ENCODE measurements around the gene WNK2.

Gene WNK2

GRCh38 chr9:93256878-93257807 is 73.2 kb downstream of the WNK2 start:
- no peak for DNase-seq

- DNase-seq: no peak
Measured at GRCh38 chr9:93257808-93258331, 73.9 kb downstream of the WNK2 start.

- DNase-seq: no peak
Measured at GRCh38 chr9:93258419-93258817, 74.5 kb downstream of the WNK2 start.

- DNase-seq: no peak
Measured at GRCh38 chr9:93258818-93259489, 75.0 kb downstream of the WNK2 start.

GRCh38 chr9:93259490-93260262 is 75.7 kb downstream of the WNK2 start:
- no peak for DNase-seq

GRCh38 chr9:93260263-93261066 is 76.5 kb downstream of the WNK2 start:
- no peak for DNase-seq

- no peak for DNase-seq
Measured at GRCh38 chr9:93261281-93261680, 77.3 kb downstream of the WNK2 start.

DNA sequence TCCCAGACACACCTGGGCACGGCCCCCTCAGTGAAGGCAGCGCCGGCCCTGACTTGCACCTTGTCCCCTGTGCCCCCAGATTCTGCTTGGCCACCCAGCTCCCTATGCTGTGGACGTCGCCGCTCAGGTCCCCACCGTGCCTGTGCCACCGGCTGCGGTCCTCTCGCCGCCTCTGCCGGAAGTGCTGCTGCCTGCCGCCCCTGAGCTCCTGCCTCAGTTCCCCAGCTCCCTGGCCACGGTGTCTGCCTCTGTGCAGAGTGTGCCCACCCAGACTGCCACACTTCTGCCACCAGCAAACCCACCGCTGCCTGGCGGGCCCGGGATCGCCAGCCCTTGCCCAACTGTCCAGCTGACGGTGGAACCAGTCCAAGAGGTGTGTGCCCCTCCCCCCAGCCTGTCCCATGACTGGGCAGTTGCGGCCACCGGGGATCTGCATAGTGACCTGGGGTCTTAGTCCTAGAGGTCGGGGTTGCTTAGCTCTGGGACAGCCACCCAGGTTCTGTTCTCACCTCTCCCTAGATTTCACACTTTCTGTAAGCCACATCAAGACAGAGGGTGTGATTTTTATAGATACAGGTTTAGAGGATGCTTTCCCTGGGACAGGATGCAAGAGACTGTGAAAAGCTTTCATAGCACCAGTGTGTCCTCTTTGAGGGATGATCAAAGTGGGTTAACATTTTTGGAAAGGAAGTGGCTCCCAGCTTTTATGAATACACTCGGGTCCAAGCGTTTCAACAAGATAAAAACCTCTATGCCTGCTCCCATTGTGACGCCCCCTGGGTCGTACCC is 78.0 kb downstream of the WNK2 start:
- DNase-seq: no peak

- DNase-seq: no peak
Measured at GRCh38 chr9:93262537-93263310, 78.8 kb downstream of the WNK2 start.

- DNase-seq: no peak
Measured at GRCh38 chr9:93263334-93264229, 79.6 kb downstream of the WNK2 start.

DNA sequence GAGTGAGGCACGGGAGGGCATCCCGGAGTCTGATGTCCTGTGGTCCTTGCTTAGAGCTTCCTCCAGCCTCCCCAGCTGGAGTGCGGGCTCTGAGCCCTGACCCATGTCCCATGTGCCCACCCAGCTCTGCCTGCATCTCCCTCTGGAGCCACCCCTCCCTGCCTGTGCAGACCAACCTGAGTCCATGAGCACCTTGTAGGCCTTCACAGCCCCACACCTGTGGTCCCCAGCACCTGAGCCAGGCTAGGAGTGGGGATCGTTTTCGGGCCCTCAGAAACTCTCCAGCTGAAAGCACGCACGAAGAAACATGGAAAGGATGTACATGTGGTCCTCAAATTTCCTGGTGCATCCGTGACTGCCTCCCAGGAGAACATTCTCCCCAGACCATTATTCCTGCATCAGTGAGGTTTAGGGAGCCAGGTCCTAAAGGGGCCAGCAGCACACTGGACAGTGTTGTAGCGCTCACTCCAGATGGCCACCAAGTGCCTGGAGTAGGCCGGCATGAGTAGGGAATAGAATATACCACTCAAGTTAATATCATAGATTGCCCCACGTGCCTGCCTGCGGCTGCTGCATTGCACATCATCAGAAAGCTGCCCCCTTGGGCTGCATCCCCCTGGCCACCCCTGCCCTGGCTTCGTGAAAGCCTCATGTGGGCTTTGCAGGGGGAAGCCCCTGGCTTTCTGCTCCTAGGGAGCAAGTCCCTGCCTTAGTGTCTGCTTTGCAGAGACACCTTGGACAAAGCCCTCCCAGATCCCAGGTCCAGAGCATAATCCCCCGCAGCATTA is 80.6 kb downstream of the WNK2 start:
- DNase-seq: no peak

- no peak for DNase-seq
Measured at GRCh38 chr9:93265301-93265971, 81.5 kb downstream of the WNK2 start.

DNA sequence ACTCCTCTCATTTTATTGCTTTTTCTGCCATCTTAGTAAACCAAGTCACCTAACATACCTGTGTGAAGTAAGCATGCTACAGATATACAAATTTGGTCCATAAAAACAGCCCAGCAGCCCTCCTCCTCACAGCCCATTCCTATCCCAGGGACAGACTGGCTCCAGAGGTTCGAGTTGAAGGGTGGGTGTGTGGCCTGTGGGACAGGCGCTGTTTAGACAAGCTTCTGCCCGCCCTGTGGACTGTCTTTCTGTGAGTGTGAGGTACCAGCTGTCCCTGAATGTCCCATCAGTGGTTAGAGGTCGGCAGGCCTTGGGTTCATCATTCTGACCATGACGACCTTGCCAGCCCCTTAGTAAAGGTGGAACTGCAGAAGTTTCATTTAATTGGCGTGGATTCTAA is 82.0 kb downstream of the WNK2 start:
- no peak for DNase-seq

- DNase-seq: no peak
Measured at GRCh38 chr9:93266521-93267001, 82.6 kb downstream of the WNK2 start.

DNA sequence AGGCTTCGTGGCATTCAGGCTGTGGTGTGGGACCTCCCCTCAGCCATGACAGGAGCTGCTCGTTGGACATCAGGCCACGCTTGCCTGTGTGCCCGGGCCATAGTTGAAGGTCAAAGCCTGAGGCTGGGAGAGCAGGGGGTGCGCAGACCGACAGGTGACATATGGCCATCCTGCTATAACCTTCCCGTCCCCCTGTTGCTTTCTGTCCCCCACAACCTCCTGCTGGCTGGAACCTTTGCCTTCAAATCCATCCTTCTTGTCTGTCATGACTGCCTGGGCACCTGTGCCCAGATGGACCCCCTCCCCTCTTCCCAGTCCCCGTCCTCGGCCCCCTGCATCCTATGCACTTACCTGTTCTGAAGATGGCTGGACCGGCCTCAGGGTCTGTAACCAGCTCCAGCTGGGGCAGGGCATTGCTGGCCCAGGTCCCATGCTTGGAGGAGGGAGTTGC is 83.2 kb downstream of the WNK2 start:
- DNase-seq: no peak

GRCh38 chr9:93267681-93268505 is 84.0 kb downstream of the WNK2 start:
- DNase-seq: no peak

Data from activated CD4-positive, alpha-beta T cell treated with anti-CD3 and anti-CD28 coated beads for 48 hours (primary cell).